HG02938 (cell line): ENCODE data around the gene MROH7.

ENCODE experiments used
- ATAC-seq: cut with Tn5 transposase; IDR thresholded peaks from one replicate; pipeline ENCODE4 v1.9.1; 2021; ENCODE audit warnings: mild to moderate bottlenecking, moderate library complexity; ENCODE audit not compliant: unreplicated experiment

Gene MROH7

GRCh38 chr1:54694771-54695170 is 53.2 kb downstream of the MROH7 start:
- ATAC-seq, result no peak

- ATAC-seq, result no peak
Observed at GRCh38 chr1:54695221-54695620, 53.6 kb downstream of the MROH7 start.

- ATAC-seq, result no peak
Observed at GRCh38 chr1:54695764-54696163, 54.2 kb downstream of the MROH7 start.

- no peak for ATAC-seq
Observed at GRCh38 chr1:54696262-54696661, 54.7 kb downstream of the MROH7 start.

GRCh38 chr1:54697896-54698295 is 56.3 kb downstream of the MROH7 start:
- ATAC-seq, result no peak

GRCh38 chr1:54698346-54698745 is 56.8 kb downstream of the MROH7 start:
- no peak for ATAC-seq

GRCh38 chr1:54699936-54700525 is 58.4 kb downstream of the MROH7 start:
- ATAC-seq, result no peak

GRCh38 chr1:54701066-54701465 is 59.5 kb downstream of the MROH7 start:
- no peak for ATAC-seq

- no peak for ATAC-seq
Observed at GRCh38 chr1:54701996-54702395, 60.4 kb downstream of the MROH7 start.

- ATAC-seq, result no peak
Observed at GRCh38 chr1:54703471-54703870, 61.9 kb downstream of the MROH7 start.

DNA sequence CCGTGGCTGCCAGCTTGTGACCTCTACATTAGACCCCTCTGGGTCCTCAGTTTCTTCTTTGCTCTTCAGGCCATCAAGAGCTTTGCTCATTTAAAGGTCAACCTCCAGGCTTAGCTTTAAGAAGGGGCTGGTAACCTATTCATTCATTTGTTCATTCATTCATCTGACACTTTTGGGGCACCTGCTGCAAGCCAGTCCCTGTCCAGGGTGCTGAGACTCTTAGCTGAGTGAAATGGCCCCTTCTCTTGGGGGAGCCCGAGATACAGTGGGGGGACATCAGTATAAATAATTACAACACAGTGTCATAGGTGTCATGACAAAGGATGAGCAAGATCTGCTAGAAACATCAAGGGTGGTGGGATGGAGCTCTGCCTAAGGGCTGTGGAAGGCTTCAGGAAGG is 63.6 kb downstream of the MROH7 start:
- ATAC-seq, result no peak

DNA sequence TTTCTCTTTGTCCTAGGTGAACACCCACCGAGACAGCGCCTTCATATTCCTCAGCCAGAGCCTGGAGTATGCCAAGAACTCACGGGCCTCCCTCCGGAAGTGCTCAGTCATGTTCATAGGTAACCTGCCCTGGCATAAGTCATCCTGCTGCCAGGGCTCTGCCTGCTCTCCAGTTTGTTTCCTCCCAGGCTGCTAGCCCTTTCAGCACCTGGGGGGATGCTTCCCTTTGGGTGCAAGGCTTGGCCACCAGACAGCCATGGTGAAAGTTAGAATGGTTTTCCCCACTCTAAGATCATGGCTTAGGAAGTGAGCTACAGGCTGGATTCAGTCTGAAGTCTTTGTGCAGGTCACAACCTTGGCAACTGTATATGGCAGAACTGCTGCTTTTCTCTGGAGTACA is 64.8 kb downstream of the MROH7 start:
- no peak for ATAC-seq

GRCh38 chr1:54708385-54708784 is 66.8 kb downstream of the MROH7 start:
- no peak for ATAC-seq

- ATAC-seq, result no peak
Observed at GRCh38 chr1:54709547-54710292, 68.1 kb downstream of the MROH7 start.

- ATAC-seq, result no peak
Observed at GRCh38 chr1:54710434-54710833, 68.8 kb downstream of the MROH7 start.

GRCh38 chr1:54710841-54711240 is 69.3 kb downstream of the MROH7 start:
- ATAC-seq, result no peak

DNA sequence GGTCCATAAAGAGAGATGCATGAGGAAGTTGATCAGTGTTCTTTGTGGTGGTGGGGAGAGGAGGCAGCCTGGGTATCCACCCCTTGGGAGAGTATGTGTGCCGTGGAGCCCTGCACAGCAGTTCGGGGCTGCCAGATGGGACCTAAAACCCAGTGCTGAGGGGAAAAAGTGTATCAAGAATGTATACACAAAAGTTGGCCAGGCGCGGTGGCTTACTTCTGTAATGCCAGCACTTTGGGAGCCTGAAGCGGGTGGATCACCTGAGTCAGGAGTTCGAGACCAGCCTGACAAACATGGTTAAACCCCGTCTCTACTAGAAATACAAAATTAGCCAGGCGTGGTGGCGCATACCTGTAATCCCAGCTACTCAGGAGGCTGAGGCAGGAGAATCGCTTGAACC is 70.0 kb downstream of the MROH7 start:
- no peak for ATAC-seq

DNA sequence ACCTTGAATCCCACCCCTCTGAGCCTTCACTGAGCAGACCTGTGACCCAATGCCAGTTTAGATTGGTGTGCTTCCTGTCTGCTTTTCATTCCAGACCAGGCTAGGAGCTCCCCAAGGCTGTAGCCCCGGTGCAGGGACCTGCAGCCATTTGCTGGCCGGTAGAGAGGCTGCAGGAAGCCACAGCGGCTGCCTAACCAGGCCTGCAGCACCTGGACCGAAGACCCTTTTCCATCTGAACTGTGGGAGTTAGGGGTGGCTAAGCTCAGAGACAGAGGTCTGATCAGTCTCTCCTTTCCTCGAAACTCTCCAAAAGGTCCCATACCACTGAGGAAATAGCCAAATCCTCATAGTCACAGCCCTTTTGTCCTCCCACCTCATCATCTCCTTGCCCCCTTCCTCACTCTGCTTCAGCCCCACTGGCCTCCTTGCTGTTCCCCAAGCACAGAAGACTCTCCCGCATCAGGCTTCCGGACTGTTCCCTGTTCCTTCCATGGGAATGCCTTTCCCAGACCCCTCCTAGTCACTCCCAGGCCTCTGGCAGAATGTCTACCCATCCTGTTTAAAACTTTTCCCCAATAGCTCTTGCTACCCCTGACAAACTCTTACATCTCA is 73.4 kb downstream of the MROH7 start:
- no peak for ATAC-seq

DNA sequence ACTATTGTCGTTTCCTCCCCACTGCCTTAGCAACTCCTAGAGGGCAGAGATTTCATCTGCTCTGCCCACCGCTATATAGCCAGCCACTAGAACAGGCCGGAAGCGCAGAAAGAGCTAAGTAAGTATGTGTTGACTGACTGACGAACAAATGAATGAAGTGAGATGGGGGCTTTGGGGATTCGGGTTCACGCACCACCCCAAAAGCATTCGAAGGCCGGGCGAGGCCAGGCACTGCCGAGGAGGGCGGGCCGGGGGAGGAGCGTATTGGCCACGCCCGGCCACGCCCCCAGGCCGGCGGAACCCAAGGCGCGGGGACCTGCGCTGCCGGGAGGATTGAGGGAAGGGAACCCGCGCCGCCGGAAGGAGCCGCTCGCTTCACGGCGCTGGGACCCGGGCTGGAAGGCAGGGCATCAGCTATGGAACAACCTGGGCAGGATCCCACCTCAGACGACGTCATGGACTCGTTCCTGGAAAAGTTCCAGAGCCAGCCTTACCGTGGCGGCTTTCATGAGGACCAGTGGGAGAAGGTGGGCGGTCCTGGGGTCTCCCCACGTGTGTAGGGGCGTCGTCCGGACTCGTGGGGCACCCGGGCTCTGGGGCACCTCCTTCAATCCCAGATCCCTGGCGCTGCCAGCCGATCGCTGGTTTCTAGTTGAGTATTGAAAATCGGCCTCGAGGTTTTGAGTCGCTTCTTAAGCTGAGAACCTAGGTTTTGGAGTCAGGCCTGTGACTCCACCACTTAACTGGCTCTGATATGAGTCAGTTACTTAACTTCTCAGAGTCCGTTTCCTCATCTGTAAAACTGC is 74.1 kb downstream of the MROH7 start, which contains the start of gene TTC4:
TSS of gene TTC4 (plus strand) at position 369 of the 806 bp plus-strand sequence. CDS start at position 417, 48 bp downstream.
- peak; percentile 89 for ATAC-seq

DNA sequence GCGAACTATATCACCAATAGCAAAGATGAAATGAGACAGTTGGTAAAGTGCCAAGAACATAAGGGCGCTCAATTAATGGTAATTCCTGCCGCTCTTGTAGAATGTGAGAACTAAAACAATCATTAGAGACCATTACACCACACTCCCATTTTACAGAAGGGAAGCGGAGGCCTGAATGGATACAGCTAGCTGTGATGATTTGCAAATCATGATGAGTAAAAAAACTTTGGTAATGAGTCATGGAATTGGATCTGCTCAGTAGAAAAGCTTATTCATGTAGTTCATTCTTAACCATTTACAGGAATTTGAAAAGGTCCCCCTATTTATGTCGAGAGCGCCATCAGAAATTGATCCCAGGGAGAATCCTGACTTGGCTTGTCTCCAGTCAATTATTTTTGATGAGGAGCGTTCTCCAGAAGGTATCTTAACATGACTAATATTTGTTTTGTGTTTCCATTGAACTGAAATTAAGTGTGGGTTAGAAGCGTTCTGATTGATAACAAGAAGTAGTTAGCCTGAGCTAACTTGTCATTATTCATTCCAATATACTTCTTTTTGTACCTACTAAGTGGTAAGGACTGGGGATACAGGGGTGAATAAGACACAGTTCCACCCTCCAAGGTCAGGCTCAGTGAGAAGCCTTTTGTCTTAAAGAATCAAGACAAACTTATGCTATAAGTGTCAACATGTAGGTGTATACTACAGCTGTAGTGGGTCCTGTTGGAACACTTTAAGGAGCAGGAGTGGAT is 74.9 kb downstream of the MROH7 start:
- no peak for ATAC-seq

- no peak for ATAC-seq
Observed at GRCh38 chr1:54721719-54722118, 80.1 kb downstream of the MROH7 start.
